Adrenal gland (tissue), 5 donors: ENCODE measurements around the gene HOXC9.

Experiments
- POLR2A ChIP-seq, 2 donors: fragments of 450-650 bp; IDR thresholded peaks; one replicate each; pipeline ENCODE4 v1.6.1; 2017; ENCODE audit warnings: antibody characterized with exemption in 2 of 2, mild to moderate bottlenecking in 2 of 2, moderate library complexity in 1 of 2
- TF ChIP-seq, protein P1 (sequence below), 6 experiments: fragments of 450-650 bp in 4 of 6; fragments of 200-600 bp in 2 of 6; sonication (generic) in 1 of 6; IDR thresholded peaks; 1 replicate in 5 of 6; 2 replicates in 1 of 6; pipeline versions ENCODE4 v1.5.1 to v1.8.0; 2016 to 2021; ENCODE audit warnings: antibody characterized with exemption in 6 of 6, mild to moderate bottlenecking in 2 of 6, moderate library complexity in 1 of 6
- donor health status: DM: no; HTN: no; CAD: no.

DNA sequence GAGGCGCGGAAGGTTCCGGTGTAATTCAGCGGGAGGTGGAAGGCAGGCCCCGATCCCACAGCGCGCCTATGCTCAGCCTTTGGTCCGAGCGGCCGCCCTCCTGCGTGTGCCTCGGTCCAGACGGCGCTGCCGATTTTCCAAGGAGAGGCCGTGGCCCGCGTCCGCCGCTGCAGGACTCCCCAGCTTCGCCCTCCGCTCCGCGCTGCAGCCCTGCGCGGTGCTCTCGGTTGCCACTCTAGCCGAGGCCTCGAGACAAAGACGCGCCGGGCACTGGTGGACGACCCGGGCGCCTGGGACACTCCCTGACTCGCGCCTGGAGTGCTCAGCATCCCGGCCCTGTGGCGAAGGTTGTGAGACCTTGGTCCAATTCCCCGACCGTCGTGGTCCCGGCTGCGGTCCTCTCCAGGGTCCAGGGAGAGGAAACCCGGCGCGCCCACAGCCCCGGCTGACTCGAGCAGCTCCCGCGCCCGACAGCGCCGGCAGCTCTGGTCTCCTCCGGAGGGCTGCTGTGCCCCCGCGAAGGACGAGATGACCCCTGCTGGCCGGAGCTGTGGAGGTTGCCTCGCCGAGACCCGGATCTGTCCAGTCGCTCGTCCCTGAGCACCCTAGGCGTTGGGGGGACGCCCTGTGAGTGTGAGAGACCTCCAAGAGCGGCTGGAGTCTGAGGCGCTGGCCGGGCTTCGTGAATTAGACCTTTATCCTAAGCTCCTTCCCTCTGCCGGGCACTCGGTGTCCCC is 38.8 kb upstream of the HOXC9 start:
- TF ChIP-seq POLR2A (IDR thresholded peaks at IDR 0.05) = no peak
- TF ChIP-seq, protein P1, sequence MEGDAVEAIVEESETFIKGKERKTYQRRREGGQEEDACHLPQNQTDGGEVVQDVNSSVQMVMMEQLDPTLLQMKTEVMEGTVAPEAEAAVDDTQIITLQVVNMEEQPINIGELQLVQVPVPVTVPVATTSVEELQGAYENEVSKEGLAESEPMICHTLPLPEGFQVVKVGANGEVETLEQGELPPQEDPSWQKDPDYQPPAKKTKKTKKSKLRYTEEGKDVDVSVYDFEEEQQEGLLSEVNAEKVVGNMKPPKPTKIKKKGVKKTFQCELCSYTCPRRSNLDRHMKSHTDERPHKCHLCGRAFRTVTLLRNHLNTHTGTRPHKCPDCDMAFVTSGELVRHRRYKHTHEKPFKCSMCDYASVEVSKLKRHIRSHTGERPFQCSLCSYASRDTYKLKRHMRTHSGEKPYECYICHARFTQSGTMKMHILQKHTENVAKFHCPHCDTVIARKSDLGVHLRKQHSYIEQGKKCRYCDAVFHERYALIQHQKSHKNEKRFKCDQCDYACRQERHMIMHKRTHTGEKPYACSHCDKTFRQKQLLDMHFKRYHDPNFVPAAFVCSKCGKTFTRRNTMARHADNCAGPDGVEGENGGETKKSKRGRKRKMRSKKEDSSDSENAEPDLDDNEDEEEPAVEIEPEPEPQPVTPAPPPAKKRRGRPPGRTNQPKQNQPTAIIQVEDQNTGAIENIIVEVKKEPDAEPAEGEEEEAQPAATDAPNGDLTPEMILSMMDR (IDR thresholded peaks at IDR 0.05) = no peak
